D721Med (cell line): ENCODE results near the gene ADAMTS16.

Source experiments
- DNase-seq: peaks from one replicate; pipeline ENCODE4 v3.0.0; 2011; ENCODE audit warnings: low spot score; ENCODE audit not compliant: insufficient read length
- FAIRE-seq: peaks from 2 replicates; lab custom pipeline; 2011; peaks lifted over from hg19 to GRCh38; lab: Jason Lieb, UNC
- TF ChIP-seq, protein P1 (sequence below): IDR thresholded peaks from 2 replicates; pipeline ENCODE4 v1.5.1; 2012; ENCODE audit warnings: mild to moderate bottlenecking, control low read depth; ENCODE audit not compliant: insufficient read depth; ENCODE audit errors: missing control alignments

ADAMTS16 gene

DNA sequence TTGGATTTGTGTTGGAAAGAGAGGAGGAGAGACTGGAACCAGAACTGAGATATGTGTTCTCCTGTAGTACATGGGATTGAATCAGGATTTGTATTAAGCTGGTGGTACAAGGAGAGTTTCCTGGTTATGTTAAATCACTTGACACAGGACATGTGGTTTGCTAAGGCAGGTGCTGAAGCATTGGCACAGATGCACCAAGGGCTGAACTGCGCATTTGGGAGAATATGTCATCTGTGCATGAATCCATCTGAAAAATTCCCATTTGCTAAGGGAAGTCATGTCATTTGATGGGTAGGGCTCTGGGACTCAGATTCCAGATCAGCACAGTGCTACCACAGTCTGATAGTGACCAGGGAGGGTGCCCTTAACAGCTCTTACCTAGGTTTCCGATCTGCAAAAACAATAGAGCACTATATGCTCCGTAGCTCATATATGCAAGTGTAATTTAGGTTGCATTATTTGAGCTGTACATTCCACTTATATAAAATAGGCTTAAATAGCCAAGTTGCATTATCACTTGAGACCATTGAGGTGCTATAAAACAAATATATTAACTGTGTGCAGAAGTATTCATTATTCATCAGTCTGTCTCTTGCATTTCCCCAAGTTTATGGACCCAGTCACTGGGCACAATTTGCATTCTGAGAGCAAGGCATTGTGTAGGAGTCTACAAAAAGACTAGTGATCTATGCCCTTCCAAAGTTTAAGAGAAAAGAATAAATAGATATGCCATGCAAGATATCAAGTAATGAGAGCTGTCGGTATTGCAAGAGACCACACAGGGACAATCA, 55.2 kb downstream of the ADAMTS16 start:
- FAIRE-seq (no peak), DNase-seq (no peak)
- TF ChIP-seq, protein P1, sequence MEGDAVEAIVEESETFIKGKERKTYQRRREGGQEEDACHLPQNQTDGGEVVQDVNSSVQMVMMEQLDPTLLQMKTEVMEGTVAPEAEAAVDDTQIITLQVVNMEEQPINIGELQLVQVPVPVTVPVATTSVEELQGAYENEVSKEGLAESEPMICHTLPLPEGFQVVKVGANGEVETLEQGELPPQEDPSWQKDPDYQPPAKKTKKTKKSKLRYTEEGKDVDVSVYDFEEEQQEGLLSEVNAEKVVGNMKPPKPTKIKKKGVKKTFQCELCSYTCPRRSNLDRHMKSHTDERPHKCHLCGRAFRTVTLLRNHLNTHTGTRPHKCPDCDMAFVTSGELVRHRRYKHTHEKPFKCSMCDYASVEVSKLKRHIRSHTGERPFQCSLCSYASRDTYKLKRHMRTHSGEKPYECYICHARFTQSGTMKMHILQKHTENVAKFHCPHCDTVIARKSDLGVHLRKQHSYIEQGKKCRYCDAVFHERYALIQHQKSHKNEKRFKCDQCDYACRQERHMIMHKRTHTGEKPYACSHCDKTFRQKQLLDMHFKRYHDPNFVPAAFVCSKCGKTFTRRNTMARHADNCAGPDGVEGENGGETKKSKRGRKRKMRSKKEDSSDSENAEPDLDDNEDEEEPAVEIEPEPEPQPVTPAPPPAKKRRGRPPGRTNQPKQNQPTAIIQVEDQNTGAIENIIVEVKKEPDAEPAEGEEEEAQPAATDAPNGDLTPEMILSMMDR = no peak

GRCh38 chr5:5198135-5198534, 58.0 kb downstream of the ADAMTS16 start:
- DNase-seq (no peak), FAIRE-seq (no peak)
- TF ChIP-seq, protein P1 = no peak

GRCh38 chr5:5198815-5199214, 58.7 kb downstream of the ADAMTS16 start:
- FAIRE-seq (no peak), DNase-seq (no peak)
- TF ChIP-seq, protein P1 = no peak

GRCh38 chr5:5199495-5199894, 59.4 kb downstream of the ADAMTS16 start:
- TF ChIP-seq, protein P1 = no peak
- DNase-seq (no peak), FAIRE-seq (no peak)

- DNase-seq (no peak), FAIRE-seq (no peak)
- TF ChIP-seq, protein P1 = no peak
These were observed 60.0 kb downstream of the ADAMTS16 start for GRCh38 chr5:5200133-5200532.

- TF ChIP-seq, protein P1 = no peak
- DNase-seq = no peak
- no peak for FAIRE-seq
These were observed 62.2 kb downstream of the ADAMTS16 start for GRCh38 chr5:5202321-5202720.

GRCh38 chr5:5203451-5203850, 63.3 kb downstream of the ADAMTS16 start:
- DNase-seq (no peak), FAIRE-seq (no peak)

More at GRCh38 chr5:5203451-5203850, 63.3 kb downstream of the ADAMTS16 start:
- TF ChIP-seq, protein P1 = no peak
